HG03457 (cell line): ENCODE measurements around the gene PTF1A.

Experiments used
- ATAC-seq: cut with Tn5 transposase; IDR thresholded peaks from one replicate; pipeline ENCODE4 v1.9.1; 2021; ENCODE audit warnings: moderate number of reproducible peaks; ENCODE audit not compliant: unreplicated experiment

The PTF1A gene

GRCh38 chr10:23191764-23192711 lies at the start of gene PTF1A:
Gene PTF1A (plus strand): TSS chr10:23192312. CDS start chr10:23192531, 219 bp downstream.
- no peak for ATAC-seq

- no peak for ATAC-seq
Observed at GRCh38 chr10:23146258-23146657, 45.9 kb upstream of the PTF1A start.

GRCh38 chr10:23147035-23147434 lies 45.1 kb upstream of the PTF1A start:
- no peak for ATAC-seq

GRCh38 chr10:23148214-23148613 lies 43.9 kb upstream of the PTF1A start:
- ATAC-seq = no peak

- ATAC-seq = no peak
Observed at GRCh38 chr10:23150091-23150490, 42.0 kb upstream of the PTF1A start.

GRCh38 chr10:23150610-23151009 lies 41.5 kb upstream of the PTF1A start:
- ATAC-seq = no peak

- no peak for ATAC-seq
Observed at GRCh38 chr10:23151071-23151470, 41.0 kb upstream of the PTF1A start.

GRCh38 chr10:23155169-23155568 lies 36.9 kb upstream of the PTF1A start:
- ATAC-seq = no peak

- no peak for ATAC-seq
Observed at GRCh38 chr10:23156447-23157150, 35.5 kb upstream of the PTF1A start.

- peak; percentile 49 for ATAC-seq
Observed at GRCh38 chr10:23157239-23157681, 34.9 kb upstream of the PTF1A start.

- ATAC-seq = no peak
Observed at GRCh38 chr10:23157691-23158369, 34.3 kb upstream of the PTF1A start.

GRCh38 chr10:23158370-23158769 lies 33.7 kb upstream of the PTF1A start:
- ATAC-seq = peak; percentile 52

GRCh38 chr10:23171232-23171876 lies 20.8 kb upstream of the PTF1A start:
- ATAC-seq = no peak

- ATAC-seq = no peak
Observed at GRCh38 chr10:23172429-23173213, 19.5 kb upstream of the PTF1A start.

- no peak for ATAC-seq
Observed at GRCh38 chr10:23173214-23174073, 18.7 kb upstream of the PTF1A start.

GRCh38 chr10:23174074-23174976 lies 17.8 kb upstream of the PTF1A start:
- ATAC-seq = no peak

- no peak for ATAC-seq
Observed at GRCh38 chr10:23174977-23175512, 17.1 kb upstream of the PTF1A start.

GRCh38 chr10:23186178-23186577 lies 5.9 kb upstream of the PTF1A start:
- no peak for ATAC-seq
